ENCODE measurements around the gene AP3M1.

The AP3M1 gene

GRCh38 chr10:74077416-74077815, 73.2 kb downstream of the AP3M1 start:
- no peak for DNase-seq

- no peak for DNase-seq
These were observed 73.7 kb downstream of the AP3M1 start for GRCh38 chr10:74076961-74077360.

GRCh38 chr10:74075906-74076305, 74.7 kb downstream of the AP3M1 start:
- DNase-seq, result no peak

GRCh38 chr10:74072503-74072902, 78.1 kb downstream of the AP3M1 start:
- DNase-seq, result no peak

- no peak for DNase-seq
These were observed 79.5 kb downstream of the AP3M1 start for GRCh38 chr10:74071157-74071556.

Data from SIG-M5 (cell line).